ENCODE measurements around the gene CASP10.
A peak's percentile ranks its signal among the peaks of the same experiment; 100 is the strongest.
"Not testable (repeated sequence)": the region's sequence is repeated elsewhere in the genome, so short reads cannot be mapped to it uniquely, and the experiment has no call there.

The CASP10 gene

DNA sequence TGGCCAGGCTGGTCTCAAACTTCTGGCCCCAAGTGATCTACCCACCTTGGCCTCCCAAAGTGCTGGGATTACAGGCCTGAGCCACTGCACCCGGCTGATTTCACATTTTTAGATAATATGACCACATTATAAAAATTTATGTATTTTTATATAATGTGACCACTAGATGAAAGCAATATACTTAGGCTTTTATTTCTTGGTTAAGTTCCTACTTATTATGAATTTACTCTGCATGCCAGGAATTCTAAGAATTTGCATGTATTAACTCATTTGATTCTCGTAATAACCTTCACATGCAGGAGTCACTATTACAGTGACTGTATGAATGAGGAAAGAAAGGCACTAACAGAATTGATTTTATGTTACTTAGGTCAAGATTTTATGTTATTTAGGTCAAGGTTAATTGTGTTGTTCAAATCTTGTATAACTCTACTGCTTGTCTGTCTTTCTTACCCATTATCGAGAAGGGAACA, 51.8 kb downstream of the CASP10 start:
- peak in 1 of 6 experiments; percentile 34 for DNase-seq

- peak; percentile 10 to 79 (median 38) for DNase-seq
Observed at GRCh38 chr2:201235860-201236811, 53.2 kb downstream of the CASP10 start.

- DNase-seq, result no peak
Observed at GRCh38 chr2:201237486-201238123, 54.7 kb downstream of the CASP10 start.

DNA sequence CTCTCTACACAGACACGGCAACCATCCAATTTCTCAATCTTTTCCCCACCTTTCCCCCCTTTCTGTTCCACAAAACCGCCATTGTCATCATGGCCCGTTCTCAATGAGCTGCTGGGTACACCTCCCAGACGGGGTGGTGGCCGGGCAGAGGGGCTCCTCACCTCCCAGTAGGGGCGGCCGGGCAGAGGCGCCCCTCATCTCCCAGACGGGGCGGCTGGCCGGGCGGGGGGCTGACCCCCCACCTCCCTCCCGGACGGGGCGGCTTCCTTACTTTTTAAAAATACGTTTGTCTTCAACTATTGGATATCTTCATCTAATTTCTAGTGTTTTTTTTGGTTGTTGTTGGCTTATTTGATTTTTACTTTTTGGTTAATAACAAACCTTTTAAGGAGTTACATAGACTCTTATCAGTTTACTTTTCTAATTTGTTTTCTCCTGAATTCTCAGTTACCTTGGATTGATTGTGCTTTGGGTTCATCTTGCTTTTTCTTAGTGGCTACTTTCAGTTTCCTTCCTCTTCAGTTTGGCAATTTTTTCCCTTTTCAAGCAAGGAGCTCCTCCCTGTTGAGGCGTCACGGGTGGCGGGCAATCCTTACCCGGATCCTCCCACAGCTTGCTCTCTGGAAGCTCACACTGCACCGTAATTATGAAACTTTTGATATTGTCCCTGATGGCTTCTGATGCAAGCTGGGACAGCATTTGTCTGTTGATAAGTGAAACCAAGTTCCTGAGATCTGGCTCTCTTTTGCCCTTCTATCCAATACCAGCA, 56.4 kb downstream of the CASP10 start:
- not testable (repeated sequence) for DNase-seq

- DNase-seq, result no peak
Observed at GRCh38 chr2:201242571-201243277, 59.8 kb downstream of the CASP10 start.

GRCh38 chr2:201244829-201245228, 61.9 kb downstream of the CASP10 start:
- no peak for DNase-seq

- DNase-seq, result no peak
Observed at GRCh38 chr2:201246280-201246679, 63.3 kb downstream of the CASP10 start.

DNA sequence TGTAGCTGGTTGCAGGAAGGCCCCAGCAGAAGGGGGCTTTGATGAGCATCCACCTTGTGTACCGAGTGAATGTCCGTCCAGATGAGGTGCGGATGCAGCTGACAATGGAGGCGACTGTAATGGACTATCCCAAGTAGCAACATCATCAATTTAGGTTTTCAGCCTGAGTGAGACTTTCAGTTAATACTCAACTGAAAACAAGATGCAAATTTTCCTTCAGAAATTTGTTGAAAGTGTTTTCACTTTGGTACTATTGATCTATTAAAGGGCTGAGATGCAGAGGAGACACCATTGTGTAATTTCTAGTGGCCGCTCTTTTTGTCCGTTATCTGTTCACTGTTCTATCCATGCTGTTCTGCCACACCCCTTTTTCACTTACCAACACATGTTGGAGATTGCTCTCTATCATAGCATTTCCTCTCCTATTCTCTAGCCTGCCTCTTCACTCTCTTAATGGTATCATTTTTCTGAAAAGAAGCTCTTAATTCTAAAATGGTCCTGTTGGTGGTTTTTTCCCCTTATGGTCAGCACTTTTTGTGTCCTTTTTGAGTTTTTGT, 65.4 kb downstream of the CASP10 start:
- DNase-seq, result no peak

DNA sequence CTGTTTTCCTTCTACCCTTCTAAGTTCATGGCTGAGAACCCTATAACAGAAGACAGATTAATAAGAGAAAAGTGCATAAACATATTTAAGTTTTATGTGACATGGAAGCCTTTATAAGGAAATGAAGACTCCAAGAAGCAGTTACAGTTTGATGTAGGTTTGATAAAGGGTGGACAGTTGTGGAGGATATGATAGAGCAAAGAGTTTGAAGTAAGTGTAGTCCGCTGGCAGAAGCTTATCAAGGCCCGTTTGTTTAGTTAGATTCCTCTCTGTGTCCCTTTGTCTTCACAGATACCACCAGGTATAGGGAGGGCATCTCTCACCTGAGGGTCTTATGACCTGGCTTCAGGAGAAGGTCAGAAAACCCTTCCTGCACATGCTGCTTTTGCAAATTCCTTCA, 66.9 kb downstream of the CASP10 start:
- no peak for DNase-seq

GRCh38 chr2:201250741-201251140, 67.8 kb downstream of the CASP10 start:
- no peak for DNase-seq

DNA sequence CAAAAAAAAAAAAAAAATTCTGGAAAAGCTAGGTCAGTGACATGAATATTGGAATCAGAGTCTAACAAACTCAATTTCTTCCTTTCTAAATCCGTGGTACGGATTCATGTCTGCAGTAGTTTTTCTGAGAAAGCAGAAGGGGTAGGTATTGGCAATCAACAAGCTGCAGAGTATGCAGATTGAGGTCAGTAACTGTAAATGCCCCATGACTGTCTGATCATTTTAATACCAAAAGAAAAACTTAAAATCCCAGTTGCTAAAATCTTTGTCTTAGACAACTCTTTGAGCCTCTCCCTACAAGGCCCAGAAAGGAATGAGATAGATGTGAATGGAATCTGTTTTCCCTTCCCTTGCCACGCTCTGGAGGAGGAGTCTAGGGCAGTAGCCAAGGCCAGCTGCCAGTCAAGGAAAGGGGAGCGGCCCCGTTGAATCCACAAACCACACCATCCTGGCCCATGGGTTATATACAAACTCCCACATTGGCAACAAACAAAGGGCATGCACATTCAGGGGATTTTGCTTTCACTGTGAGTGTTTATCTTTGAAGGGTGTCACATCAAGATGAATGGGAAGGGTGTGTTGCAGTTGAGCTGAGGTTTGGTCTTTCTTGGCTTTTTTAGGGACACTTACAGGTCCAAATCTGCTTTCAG, 71.3 kb downstream of the CASP10 start:
- DNase-seq, result no peak

DNA sequence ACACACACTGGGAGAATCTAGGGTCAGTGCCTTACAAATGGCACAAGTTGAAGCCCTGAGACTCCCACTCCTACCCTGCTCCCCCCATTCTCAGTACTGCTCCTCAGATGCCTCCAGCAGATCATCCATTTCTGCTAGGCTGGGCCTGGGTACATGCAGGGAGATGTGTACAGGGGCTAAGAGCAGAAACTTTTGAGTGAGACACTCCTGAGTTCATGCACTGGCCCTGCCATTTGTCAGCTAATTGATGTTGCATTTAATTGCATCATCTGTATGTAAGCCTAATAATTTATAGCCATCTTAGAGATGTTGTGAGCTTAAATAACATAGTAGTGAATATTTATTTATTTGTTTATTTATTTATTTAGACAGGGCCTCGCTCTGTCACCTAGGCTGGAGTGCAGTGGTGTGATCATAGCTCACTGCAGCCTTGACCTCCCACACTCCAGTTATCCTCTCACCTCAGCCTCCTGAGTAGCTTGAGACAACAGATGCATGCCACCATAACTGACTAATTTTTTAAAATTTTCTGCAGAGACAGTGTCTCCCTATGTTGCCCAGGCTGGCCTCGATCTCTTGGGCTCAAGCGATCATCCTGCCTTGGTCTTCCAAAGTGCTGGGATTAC, 72.6 kb downstream of the CASP10 start:
- no peak for DNase-seq

DNA sequence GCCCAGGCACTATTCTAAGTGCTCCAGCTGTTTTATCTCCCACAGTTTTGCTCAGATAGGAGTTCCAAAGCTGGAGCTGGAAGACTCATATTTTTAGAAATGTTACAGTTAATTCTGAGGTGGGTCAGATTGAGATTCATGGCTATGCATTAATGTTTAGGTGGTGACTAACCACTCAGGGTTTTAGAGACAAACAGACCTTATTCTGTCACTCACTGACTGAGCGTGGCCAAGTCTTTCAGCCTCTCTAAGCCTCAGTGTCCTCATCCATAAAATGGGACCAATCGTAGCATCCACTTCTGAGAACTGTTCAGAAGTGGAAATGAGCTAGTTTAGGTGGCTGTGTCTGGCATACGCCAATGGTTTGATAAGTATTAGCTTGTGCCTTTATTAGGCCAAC, 73.1 kb downstream of the CASP10 start:
- no peak for DNase-seq

- DNase-seq, result peak; percentile 49 to 81 (median 68)
Observed at GRCh38 chr2:201257381-201257955, 74.5 kb downstream of the CASP10 start.

DNA sequence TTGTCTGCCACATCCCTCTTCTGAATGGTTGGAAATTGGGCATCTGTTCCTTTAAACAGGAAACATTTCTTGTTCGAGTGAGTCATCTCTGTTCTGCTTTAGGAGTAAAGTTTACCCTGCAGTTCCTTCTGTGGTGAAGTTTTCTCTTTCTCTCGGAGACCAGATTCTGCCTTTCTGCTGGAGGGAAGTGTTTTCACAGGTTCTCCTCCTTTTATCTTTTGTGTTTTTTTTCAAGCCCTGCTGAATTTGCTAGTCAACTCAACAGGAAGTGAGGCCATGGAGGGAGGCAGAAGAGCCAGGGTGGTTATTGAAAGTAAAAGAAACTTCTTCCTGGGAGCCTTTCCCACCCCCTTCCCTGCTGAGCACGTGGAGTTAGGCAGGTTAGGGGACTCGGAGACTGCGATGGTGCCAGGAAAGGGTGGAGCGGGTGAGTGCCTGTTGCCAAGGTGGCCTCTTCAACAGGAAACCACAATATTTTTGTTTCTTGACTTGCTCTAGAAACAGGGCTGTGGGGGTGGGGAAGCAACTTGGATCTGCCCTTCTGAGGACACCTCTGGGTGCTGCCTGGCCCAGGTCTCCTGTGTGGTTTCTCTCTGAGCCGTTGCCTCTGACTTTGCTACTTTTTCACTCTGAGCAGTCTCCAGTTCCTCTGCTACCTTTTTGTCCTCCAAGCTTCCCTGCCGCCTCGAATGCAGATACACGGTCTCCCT, 75.2 kb downstream of the CASP10 start:
- DNase-seq, result peak; percentile 81 to 99 (median 94)

DNA sequence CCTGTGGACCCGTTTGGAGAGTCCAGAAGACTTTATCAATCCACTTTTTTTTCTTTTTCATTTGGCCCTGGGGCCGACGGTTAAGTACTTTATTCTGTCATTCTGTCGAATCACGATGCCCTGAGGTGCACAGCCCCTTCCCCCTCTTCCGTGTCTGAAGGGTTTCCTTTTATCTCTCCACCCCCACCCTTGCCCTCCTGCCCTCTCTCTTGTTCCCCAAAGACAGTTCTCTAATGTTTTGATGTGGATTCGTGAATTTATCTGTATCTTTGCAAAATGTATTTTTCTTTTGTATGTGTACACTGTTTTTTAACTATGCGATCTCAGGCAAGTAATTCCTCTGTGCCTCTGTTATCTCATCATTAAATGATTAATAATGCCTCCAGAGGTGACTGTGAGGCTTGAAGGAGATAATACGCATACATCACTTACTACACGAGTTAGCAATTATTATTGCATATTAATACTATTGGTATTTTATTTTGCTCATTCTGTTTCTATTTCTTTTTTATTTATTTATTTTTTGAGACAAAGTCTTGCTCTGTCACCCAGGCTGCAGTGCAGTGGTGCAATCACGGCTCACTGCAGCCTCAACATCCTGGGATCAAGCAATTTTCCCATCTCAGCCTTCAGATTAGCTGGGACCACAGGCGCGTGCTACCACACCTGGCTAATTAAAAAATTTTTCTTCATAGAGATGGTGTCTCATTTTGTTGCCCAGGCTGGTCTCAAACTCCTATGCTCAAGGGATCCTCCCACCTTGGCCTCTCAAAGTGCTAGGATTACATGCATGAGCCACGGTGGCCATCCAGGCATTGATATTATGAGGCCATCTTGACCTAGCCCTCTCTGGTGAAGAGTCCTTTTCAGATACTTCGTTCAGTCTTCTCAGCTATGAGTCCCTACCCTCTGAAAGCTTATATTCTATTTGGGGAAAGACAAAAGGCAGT, 76.0 kb downstream of the CASP10 start:
- DNase-seq, result no peak

DNA sequence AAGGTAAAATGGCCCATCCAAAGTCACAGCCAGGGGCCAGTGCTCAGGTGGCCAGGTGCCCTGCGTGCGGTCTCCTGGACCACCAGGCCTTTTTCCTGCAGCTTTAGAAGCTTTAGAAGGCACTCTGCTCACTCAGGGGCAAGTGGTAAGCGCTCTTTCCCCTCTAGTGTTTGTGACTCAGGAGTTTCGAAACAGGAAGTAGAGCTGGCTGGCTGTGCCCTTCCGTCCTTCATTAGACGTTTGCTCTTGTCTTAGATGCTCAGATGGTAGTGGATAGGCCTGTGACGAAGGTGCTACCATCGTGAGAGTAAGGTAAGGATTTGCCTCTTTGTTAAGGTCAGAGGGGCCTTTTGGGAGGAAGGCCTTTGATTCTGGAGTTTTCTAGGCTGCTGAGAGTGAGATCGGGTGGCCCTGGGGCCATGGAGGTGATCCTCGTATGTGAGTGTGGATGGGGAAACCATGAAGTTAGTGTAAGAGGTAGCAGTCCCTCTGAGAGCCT, 77.4 kb downstream of the CASP10 start, which contains the start of gene CASP8:
TSS of gene CASP8 (plus strand) at position 235 of the 499 bp plus-strand sequence. CDS start 5,951 bp downstream, outside the sequence.
- DNase-seq, result peak; percentile 25 to 62 (median 53)

- DNase-seq, result peak in 4 of 6 experiments; percentile 21 to 53 (median 32)
Observed at GRCh38 chr2:201261471-201261870, 78.5 kb downstream of the CASP10 start.

All from stimulated activated naive CD4-positive, alpha-beta T cell (primary cell).